Epithelial cell of esophagus (primary cell): Measurements from ENCODE around the gene KRTAP10-3.

Source experiments
- DNase-seq: peaks from one replicate; pipeline ENCODE4 v3.0.0; 2010; ENCODE audit warnings: low read depth
- H3K4me3 ChIP-seq: 2 replicates; pipeline ENCODE4 v1.5.1; 2011; ENCODE audit warnings: mild to moderate bottlenecking, low read length, control low read depth
- CTCF ChIP-seq: IDR thresholded peaks from 2 replicates; pipeline ENCODE4 v1.5.1; 2011; ENCODE audit warnings: low read depth, mild to moderate bottlenecking, low read length, control low read depth, inconsistent platforms; ENCODE audit not compliant: insufficient read depth; ENCODE audit errors: missing control alignments

KRTAP10-3 gene

GRCh38 chr21:44599264-44600029 lies 40.9 kb upstream of the KRTAP10-3 start:
- no peak for TF ChIP-seq CTCF

GRCh38 chr21:44598061-44598460 lies 39.5 kb upstream of the KRTAP10-3 start:
- no peak for DNase-seq
- TF ChIP-seq CTCF: no peak
- H3K4me3 ChIP-seq: no peak overlapping the region

More at GRCh38 chr21:44599264-44600029, 40.9 kb upstream of the KRTAP10-3 start:
- no peak overlapping the region for H3K4me3 ChIP-seq
- DNase-seq: no peak

- H3K4me3 ChIP-seq: no peak overlapping the region
- DNase-seq: peak; percentile 36
- TF ChIP-seq CTCF: no peak
These were observed 37.6 kb upstream of the KRTAP10-3 start for GRCh38 chr21:44596068-44596725.

GRCh38 chr21:44595524-44595923 lies 36.9 kb upstream of the KRTAP10-3 start:
- no peak for TF ChIP-seq CTCF
- no peak overlapping the region for H3K4me3 ChIP-seq
- no peak for DNase-seq

GRCh38 chr21:44594406-44594916 lies 35.9 kb upstream of the KRTAP10-3 start:
- no peak for DNase-seq
- TF ChIP-seq CTCF: no peak
- H3K4me3 ChIP-seq: no peak overlapping the region

GRCh38 chr21:44593598-44594405 lies 35.2 kb upstream of the KRTAP10-3 start:
- no peak for DNase-seq
- H3K4me3 ChIP-seq: no peak overlapping the region
- no peak for TF ChIP-seq CTCF
